CD4-positive, alpha-beta T cell treated with Interleukin-21 for 1 hour (primary cell): ENCODE results near the gene COPS6.
A peak's percentile ranks its signal among the peaks of the same experiment; 100 is the strongest.

ENCODE experiments used
- DNase-seq: peaks from one replicate; pipeline ENCODE4 v3.0.0-alpha.2; 2020

Gene COPS6

GRCh38 chr7:100080907-100081534, 7.7 kb upstream of the COPS6 start:
- no peak for DNase-seq

- DNase-seq: peak; percentile 99
Measured at GRCh38 chr7:100081535-100082102, 7.2 kb upstream of the COPS6 start, which contains the start of gene ZNF3. TSS of gene ZNF3 (minus strand) at chr7:100081723. CDS start at chr7:100077357, 4,366 bp downstream.

- no peak for DNase-seq
Measured at GRCh38 chr7:100082978-100083377, 5.8 kb upstream of the COPS6 start.

- no peak for DNase-seq
Measured at GRCh38 chr7:100085515-100085914, 3.3 kb upstream of the COPS6 start.

GRCh38 chr7:100087055-100087750, 1.6 kb upstream of the COPS6 start:
- no peak for DNase-seq

GRCh38 chr7:100088095-100088620, 611 bp upstream of the COPS6 start:
- no peak for DNase-seq

GRCh38 chr7:100089458-100090196, 858 bp downstream of the COPS6 start:
- DNase-seq: no peak

GRCh38 chr7:100090527-100091410, 2.0 kb downstream of the COPS6 start:
- no peak for DNase-seq

- DNase-seq: no peak
Measured at GRCh38 chr7:100091411-100092181, 2.8 kb downstream of the COPS6 start.

GRCh38 chr7:100093054-100093453, 4.3 kb downstream of the COPS6 start:
- no peak for DNase-seq

GRCh38 chr7:100093498-100093897, 4.7 kb downstream of the COPS6 start:
- DNase-seq: no peak

GRCh38 chr7:100093925-100094486, 5.2 kb downstream of the COPS6 start:
- DNase-seq: no peak

- no peak for DNase-seq
Measured at GRCh38 chr7:100095289-100095688, 6.5 kb downstream of the COPS6 start.

GRCh38 chr7:100095704-100096103, 6.9 kb downstream of the COPS6 start:
- no peak for DNase-seq

GRCh38 chr7:100098913-100099312, 10.1 kb downstream of the COPS6 start:
- no peak for DNase-seq

- DNase-seq: no peak
Measured at GRCh38 chr7:100099452-100099851, 10.7 kb downstream of the COPS6 start.

GRCh38 chr7:100100420-100101015, 11.7 kb downstream of the COPS6 start:
- DNase-seq: peak; percentile 88

- DNase-seq: peak; percentile 97
Measured at GRCh38 chr7:100101016-100101862, 12.5 kb downstream of the COPS6 start, which contains the start of the genes AP4M1 and MCM7. TSS of gene AP4M1 (plus strand) at chr7:100101643. CDS start at chr7:100101715, 72 bp downstream. TSS of gene MCM7 (minus strand) at chr7:100101397. CDS start at chr7:100101294, 103 bp downstream.
